HG03457 (cell line): ENCODE data around the gene PDCD10.

Experiments used
- ATAC-seq: cut with Tn5 transposase; IDR thresholded peaks from one replicate; pipeline ENCODE4 v1.9.1; 2021; ENCODE audit warnings: moderate number of reproducible peaks; ENCODE audit not compliant: unreplicated experiment

Gene PDCD10

GRCh38 chr3:167684388-167684993, 50.2 kb downstream of the PDCD10 start:
- no peak for ATAC-seq

- ATAC-seq, result no peak
Measured at GRCh38 chr3:167679526-167679925, 55.2 kb downstream of the PDCD10 start.

- no peak for ATAC-seq
Measured at GRCh38 chr3:167675848-167676247, 58.8 kb downstream of the PDCD10 start.

- ATAC-seq, result no peak
Measured at GRCh38 chr3:167673221-167673620, 61.5 kb downstream of the PDCD10 start.

- ATAC-seq, result no peak
Measured at GRCh38 chr3:167671878-167672427, 62.7 kb downstream of the PDCD10 start.

GRCh38 chr3:167669699-167670098, 65.0 kb downstream of the PDCD10 start:
- no peak for ATAC-seq

- no peak for ATAC-seq
Measured at GRCh38 chr3:167668651-167669050, 66.0 kb downstream of the PDCD10 start.

- ATAC-seq, result no peak
Measured at GRCh38 chr3:167666563-167666962, 68.1 kb downstream of the PDCD10 start.

- ATAC-seq, result no peak
Measured at GRCh38 chr3:167662919-167663400, 71.7 kb downstream of the PDCD10 start.

- no peak for ATAC-seq
Measured at GRCh38 chr3:167657684-167658225, 76.9 kb downstream of the PDCD10 start.

GRCh38 chr3:167656821-167657220, 77.9 kb downstream of the PDCD10 start:
- no peak for ATAC-seq

GRCh38 chr3:167653760-167654159, 80.9 kb downstream of the PDCD10 start, which contains the start of gene WDR49:
WDR49 (minus strand) TSS chr3:167653942; CDS start chr3:167653425, 517 bp downstream.
- ATAC-seq, result no peak

GRCh38 chr3:167653155-167653554, 81.5 kb downstream of the PDCD10 start:
- no peak for ATAC-seq

GRCh38 chr3:167651826-167652225, 82.9 kb downstream of the PDCD10 start:
- no peak for ATAC-seq

- ATAC-seq, result no peak
Measured at GRCh38 chr3:167650459-167650858, 84.2 kb downstream of the PDCD10 start.

- no peak for ATAC-seq
Measured at GRCh38 chr3:167649746-167650145, 84.9 kb downstream of the PDCD10 start.

- no peak for ATAC-seq
Measured at GRCh38 chr3:167644611-167645010, 90.1 kb downstream of the PDCD10 start.
